Stimulated activated CD4-positive, alpha-beta T cell treated with anti-CD3 and anti-CD28 coated beads, Interleukin-12 subunit alpha, Interleukin-12 subunit beta, amount 100 ng/mL, for 24 hours (primary cell): Measurements from ENCODE around the gene LTB.

Experiments
- DNase-seq, 2 experiments: peaks; one replicate each; pipeline ENCODE4 v3.0.0-alpha.2; 2020; ENCODE audit warnings: low read depth in 2 of 2

Gene LTB

DNA sequence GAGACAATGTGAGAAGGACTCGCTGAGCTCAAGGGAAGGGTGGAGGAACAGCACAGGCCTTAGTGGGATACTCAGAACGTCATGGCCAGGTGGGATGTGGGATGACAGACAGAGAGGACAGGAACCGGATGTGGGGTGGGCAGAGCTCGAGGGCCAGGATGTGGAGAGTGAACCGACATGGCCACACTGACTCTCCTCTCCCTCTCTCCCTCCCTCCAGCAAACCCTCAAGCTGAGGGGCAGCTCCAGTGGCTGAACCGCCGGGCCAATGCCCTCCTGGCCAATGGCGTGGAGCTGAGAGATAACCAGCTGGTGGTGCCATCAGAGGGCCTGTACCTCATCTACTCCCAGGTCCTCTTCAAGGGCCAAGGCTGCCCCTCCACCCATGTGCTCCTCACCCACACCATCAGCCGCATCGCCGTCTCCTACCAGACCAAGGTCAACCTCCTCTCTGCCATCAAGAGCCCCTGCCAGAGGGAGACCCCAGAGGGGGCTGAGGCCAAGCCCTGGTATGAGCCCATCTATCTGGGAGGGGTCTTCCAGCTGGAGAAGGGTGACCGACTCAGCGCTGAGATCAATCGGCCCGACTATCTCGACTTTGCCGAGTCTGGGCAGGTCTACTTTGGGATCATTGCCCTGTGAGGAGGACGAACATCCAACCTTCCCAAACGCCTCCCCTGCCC lies 5.2 kb downstream of the LTB start:
- peak in 1 of 2 experiments; percentile 63 for DNase-seq

DNA sequence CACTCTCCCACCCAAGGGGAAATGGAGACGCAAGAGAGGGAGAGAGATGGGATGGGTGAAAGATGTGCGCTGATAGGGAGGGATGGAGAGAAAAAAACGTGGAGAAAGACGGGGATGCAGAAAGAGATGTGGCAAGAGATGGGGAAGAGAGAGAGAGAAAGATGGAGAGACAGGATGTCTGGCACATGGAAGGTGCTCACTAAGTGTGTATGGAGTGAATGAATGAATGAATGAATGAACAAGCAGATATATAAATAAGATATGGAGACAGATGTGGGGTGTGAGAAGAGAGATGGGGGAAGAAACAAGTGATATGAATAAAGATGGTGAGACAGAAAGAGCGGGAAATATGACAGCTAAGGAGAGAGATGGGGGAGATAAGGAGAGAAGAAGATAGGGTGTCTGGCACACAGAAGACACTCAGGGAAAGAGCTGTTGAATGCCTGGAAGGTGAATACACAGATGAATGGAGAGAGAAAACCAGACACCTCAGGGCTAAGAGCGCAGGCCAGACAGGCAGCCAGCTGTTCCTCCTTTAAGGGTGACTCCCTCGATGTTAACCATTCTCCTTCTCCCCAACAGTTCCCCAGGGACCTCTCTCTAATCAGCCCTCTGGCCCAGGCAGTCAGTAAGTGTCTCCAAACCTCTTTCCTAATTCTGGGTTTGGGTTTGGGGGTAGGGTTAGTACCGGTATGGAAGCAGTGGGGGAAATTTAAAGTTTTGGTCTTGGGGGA lies 6.1 kb downstream of the LTB start:
- DNase-seq: no peak

DNA sequence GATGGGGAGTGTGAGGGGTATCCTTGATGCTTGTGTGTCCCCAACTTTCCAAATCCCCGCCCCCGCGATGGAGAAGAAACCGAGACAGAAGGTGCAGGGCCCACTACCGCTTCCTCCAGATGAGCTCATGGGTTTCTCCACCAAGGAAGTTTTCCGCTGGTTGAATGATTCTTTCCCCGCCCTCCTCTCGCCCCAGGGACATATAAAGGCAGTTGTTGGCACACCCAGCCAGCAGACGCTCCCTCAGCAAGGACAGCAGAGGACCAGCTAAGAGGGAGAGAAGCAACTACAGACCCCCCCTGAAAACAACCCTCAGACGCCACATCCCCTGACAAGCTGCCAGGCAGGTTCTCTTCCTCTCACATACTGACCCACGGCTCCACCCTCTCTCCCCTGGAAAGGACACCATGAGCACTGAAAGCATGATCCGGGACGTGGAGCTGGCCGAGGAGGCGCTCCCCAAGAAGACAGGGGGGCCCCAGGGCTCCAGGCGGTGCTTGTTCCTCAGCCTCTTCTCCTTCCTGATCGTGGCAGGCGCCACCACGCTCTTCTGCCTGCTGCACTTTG lies 6.8 kb downstream of the LTB start, which contains the start of gene TNF:
TNF (plus strand) TSS at position 231 of the 567 bp plus-strand sequence; CDS start at position 408, 177 bp downstream.
- DNase-seq: peak; percentile 79 to 93

- DNase-seq: peak in 1 of 2 experiments; percentile 61
These were observed 7.8 kb downstream of the LTB start for GRCh38 chr6:31574106-31575061.

- DNase-seq: no peak
These were observed 8.8 kb downstream of the LTB start for GRCh38 chr6:31573239-31574105.

- DNase-seq: peak; percentile 69 to 81
These were observed 9.9 kb downstream of the LTB start, which contains the start of gene LTA for GRCh38 chr6:31572041-31572911. LTA (plus strand) TSS chr6:31572289; CDS start chr6:31572743, 454 bp downstream.

- no peak for DNase-seq
These were observed 12.2 kb downstream of the LTB start for GRCh38 chr6:31569861-31570536.

- peak in 1 of 2 experiments; percentile 65 for DNase-seq
These were observed 13.7 kb downstream of the LTB start for GRCh38 chr6:31568537-31568961.

DNA sequence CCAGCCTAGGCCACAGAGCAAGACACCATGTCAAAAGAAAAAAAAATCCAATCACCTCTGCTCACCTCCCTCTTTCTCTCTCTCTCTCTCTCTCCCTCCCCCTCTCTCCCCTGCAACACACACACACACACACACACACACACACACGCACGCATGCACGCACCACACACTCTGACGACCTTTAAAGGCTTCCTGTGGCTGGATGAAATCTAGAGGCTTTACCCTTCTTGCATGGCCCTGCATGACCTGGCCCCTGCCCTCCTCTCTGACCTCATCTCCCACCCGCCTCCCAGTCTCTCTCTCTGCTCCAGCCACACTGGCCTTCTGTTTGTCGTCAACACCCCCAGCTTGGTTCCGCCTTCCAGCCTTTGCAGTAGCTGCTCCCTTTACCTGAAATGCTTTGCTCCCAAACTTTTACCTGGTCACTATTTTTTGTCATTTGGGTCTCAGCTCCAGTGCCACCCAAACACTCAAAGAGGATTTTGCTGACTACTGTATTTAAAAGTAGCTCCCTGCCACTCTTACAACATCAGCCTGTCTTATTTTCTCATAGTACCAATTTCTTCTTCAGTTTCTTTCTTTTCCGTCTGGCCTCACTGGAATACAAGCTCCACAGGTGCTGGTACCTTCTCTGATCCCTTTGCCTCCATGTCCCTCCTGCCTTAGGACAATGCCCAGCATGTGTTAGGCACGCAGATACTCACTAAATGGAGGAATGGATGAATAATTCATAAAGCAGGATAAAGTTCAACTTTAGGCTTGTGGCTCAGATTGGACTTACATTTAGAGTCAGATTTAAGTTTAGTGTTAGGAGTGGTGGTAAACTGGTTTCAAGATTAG lies 14.5 kb downstream of the LTB start:
- DNase-seq: no peak

GRCh38 chr6:31560697-31561058 lies 21.5 kb downstream of the LTB start:
- no peak for DNase-seq

DNA sequence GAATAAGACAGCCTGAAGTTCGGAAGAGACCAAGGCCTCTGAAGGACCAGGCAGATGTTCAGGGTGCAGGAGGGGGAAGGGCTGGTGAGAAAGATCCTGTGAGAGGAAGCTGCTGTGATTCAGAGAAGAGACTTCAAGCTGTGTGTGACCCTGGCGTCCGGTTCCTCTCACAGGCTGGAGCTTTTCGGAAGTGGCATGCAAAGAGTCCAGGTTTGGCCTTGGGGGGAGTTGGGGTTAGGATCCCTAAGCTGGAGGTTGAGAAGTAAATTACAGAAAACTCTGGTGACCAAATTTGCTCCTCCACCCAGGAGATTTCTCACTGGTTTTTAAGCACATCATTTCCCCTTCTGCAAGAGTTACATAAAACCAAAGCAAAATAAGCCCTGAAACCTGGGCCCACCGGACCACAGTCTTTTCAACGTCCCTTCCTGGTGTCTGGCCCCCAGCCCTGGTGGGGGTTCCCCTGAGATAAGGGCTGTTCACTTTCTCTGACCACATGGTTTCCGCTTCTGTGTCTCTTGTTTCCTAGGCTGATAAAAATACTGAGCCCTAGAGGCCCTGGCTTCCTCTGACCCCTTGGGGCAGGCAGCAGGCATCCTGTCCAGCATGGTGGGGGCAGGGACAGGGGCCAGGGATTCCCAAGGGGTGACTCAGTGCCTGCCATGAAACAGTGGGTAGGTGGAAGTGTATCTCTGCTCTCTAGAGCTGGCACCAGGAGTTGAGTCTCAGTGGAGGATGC lies 22.1 kb downstream of the LTB start:
- no peak for DNase-seq

GRCh38 chr6:31559606-31559957 lies 22.6 kb downstream of the LTB start:
- DNase-seq: no peak

DNA sequence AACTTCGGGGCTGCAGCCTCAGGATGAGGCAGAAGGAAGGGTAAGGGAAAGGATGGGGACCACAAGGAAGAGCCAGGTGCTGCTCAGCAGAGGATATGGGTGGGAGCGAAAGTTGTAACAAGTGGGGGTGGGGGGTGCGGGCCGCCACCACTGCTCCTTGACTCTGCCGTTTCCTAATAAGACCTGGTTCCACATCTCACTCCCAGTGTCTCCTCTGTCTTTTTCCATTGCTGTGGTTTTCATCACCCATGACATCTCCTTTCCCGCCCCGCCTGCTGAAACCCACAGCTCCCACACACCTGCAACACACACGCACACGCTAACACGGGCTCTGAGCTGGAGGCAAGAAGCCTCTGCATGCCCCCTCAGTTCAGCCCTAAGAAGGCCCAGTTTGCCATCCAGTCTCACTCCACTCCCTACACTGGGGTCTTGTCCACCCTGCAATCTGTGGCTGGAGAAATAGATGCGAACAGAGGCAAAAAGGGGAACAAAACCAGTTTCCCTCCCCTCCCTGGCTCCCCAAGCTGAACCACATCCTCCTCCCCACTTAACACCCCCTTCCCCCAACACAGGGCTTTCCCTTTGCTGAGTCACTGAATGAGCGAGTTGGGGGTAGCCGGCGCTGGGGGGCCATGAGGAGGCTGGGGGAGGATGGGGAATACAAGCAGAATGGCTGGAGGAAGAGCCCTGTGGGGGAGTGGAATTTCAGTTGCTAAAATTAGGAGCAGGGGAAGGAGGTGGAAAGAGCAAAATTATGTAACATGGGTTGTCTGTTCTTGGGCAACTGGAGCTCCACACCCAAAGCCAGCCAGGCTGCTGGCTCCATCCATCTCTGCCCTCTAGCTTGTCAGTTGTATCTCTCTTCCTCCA lies 23.4 kb downstream of the LTB start:
- peak in 1 of 2 experiments; percentile 74 for DNase-seq

DNA sequence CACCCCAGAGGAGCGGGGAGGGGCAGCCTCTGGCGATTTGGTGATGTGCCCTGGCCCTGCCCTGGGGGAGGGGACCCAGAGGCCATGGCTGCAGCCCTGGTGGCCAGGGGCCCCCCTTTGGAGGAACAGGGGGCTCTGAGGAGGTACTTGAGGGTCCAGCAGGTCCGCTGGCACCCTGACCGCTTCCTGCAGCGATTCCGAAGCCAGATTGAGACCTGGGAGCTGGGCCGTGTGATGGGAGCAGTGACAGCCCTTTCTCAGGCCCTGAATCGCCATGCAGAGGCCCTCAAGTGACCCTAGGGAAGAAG lies 24.0 kb downstream of the LTB start:
- DNase-seq: no peak

DNA sequence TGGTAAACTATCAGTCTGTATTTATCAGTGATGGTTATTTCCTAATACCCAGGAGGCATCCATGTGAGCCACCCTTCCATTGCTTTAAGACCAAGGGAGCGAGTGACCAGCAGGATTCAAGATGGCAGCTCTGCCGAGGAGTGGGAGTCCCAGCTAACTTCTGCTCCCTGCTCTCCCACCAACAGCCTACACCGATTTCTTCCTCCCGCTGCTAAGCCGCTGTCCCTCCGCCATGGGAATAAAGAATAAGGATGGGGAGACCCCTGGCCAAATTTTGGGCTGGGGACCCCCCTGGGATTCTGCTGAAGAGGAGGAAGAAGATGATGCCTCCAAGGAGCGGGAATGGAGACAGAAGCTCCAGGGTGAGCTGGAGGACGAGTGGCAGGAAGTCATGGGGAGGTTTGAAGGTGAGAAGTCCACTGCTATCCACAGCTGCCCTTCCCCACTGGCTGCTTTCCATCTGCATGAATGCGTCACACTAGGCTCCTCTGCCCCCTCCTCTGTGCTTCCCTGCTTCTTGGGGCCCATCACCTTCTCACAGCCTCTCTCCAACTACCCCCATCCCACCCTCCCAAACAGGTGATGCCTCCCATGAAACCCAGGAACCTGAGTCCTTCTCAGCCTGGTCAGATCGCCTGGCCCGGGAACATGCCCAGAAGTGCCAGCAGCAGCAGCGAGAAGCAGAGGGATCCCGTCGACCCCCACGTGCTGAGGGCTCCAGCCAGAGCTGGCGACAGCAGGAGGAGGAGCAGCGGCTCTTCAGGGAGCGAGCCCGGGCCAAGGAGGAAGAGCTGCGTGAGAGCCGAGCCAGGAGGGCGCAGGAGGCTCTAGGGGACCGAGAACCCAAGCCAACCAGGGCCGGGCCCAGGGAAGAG lies 24.5 kb downstream of the LTB start:
- DNase-seq: no peak

DNA sequence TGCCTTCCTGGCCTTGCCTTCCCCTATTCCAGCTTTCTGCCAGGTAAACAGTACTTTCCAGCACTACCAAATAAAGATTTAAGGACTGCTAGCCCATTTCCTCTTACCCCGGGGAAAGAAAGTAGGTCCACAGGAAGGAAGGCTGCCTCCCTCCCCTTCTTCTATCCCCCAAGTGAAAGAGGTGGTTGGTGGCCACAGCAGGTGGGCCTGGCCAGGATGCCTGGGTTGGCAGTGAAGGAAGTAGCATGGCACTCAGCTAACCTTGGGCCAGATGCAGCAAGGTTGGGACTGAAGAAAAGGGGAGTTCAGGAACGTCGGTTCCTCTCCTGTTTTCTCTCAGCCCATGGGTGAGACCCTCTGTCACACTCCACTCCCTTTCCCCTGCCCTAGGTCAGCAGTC lies 25.9 kb downstream of the LTB start:
- no peak for DNase-seq
